Neural progenitor cell (in vitro differentiated cells): ENCODE measurements around the gene RTKN2. TPM values are rescaled to one million over a fixed set of nuclear protein-coding genes. Genes with fewer than 3 reads are reported as not detected.

Source experiments
- DNase-seq: peaks from one replicate; pipeline ENCODE4 v3.0.0-alpha.2; 2016; ENCODE audit warnings: low spot score
- H2AFZ ChIP-seq: fragments of 200-600 bp; sonication (generic); replicated peaks from 2 replicates; pipeline ENCODE4 v1.6.1; 2016; ENCODE audit warnings: antibody characterized with exemption
- H3F3A ChIP-seq: fragments of 200-600 bp; sonication (generic); 2 replicates; pipeline ENCODE4 v1.6.1; 2016; ENCODE audit warnings: antibody characterized with exemption, low read depth
- H3K27ac ChIP-seq: fragments of 200-600 bp; sonication (generic); 2 replicates; pipeline ENCODE4 v1.5.1; 2016; ENCODE audit warnings: mild to moderate bottlenecking
- H3K27me3 ChIP-seq: fragments of 200-600 bp; sonication (generic); 2 replicates; pipeline ENCODE4 v1.6.1; 2016; ENCODE audit warnings: mild to moderate bottlenecking, moderate library complexity
- H3K36me3 ChIP-seq: fragments of 200-600 bp; sonication (generic); 2 replicates; pipeline ENCODE4 v1.5.1; 2016
- H3K4me1 ChIP-seq: fragments of 200-600 bp; sonication (generic); 2 replicates; pipeline ENCODE4 v1.6.1; 2016; ENCODE audit warnings: mixed run types
- H3K4me2 ChIP-seq: fragments of 200-600 bp; sonication (generic); 2 replicates; pipeline ENCODE4 v1.6.1; 2016
- H3K4me3 ChIP-seq: fragments of 200-600 bp; sonication (generic); 2 replicates; pipeline ENCODE4 v1.5.1; 2016
- H3K79me2 ChIP-seq: fragments of 200-600 bp; sonication (generic); 2 replicates; pipeline ENCODE4 v1.6.1; 2016; ENCODE audit warnings: low read depth
- H3K9ac ChIP-seq: fragments of 200-600 bp; sonication (generic); 2 replicates; pipeline ENCODE4 v1.6.1; 2016
- H3K9me3 ChIP-seq: fragments of 200-600 bp; sonication (generic); 2 replicates; pipeline ENCODE4 v1.5.1; 2016; ENCODE audit warnings: low read depth
- H4K20me1 ChIP-seq: fragments of 200-600 bp; sonication (generic); 2 replicates; pipeline ENCODE4 v1.6.1; 2016; ENCODE audit warnings: low read depth
- H3K27ac Mint-ChIP-seq: 3 replicates; pipeline ENCODE4 v1.8.0; 2021; ENCODE audit warnings: mixed read lengths
- H3K27me3 Mint-ChIP-seq: 2 replicates; pipeline ENCODE4 v1.8.0; 2022; ENCODE audit warnings: low read depth, mild to moderate bottlenecking, inconsistent platforms, moderate library complexity, mixed read lengths; ENCODE audit not compliant: insufficient read depth
- H3K36me3 Mint-ChIP-seq: 3 replicates; pipeline ENCODE4 v1.8.0; 2021; ENCODE audit warnings: mixed read lengths
- H3K4me1 Mint-ChIP-seq: 3 replicates; pipeline ENCODE4 v1.8.0; 2021; ENCODE audit warnings: mixed read lengths
- H3K4me3 Mint-ChIP-seq: 3 replicates; pipeline ENCODE4 v1.8.0; 2021; ENCODE audit warnings: mild to moderate bottlenecking, moderate library complexity, mixed read lengths
- H3K9me3 Mint-ChIP-seq: 3 replicates; pipeline ENCODE4 v1.8.0; 2020; ENCODE audit warnings: mixed read lengths
- CTCF ChIP-seq: fragments of 200-600 bp; sonication (generic); IDR thresholded peaks from 2 replicates; pipeline ENCODE4 v1.5.1; 2017; ENCODE audit warnings: antibody characterized with exemption, mild to moderate bottlenecking
- EZH2 ChIP-seq: fragments of 200-600 bp; sonication (generic); IDR thresholded peaks from 2 replicates; pipeline ENCODE4 v1.6.1; 2017; ENCODE audit warnings: antibody characterized with exemption, mild to moderate bottlenecking, moderate library complexity
- EZH2phosphoT487 ChIP-seq: fragments of 200-600 bp; sonication (generic); IDR thresholded peaks from 2 replicates; pipeline ENCODE4 v1.6.1; 2017; ENCODE audit warnings: antibody characterized with exemption
- total RNA-seq: library from RNA; depleted of rRNA; stranded (reverse); fragments of >200 nt; gene quantifications from 2 replicates; pipeline ENCODE4 v1.2.3, GENCODE V29; 2015; ENCODE audit warnings: low replicate concordance

The RTKN2 gene
- total RNA-seq, 1 donor from 2014 or later = 65.9 TPM

- no peak for TF ChIP-seq EZH2phosphoT487
- no peaks in the 10 kb centered on the region for H3K36me3 Mint-ChIP-seq
- Histone ChIP-seq H3K4me3 (no peak overlapping the region), H4K20me1 (no peaks in the 10 kb centered on the region), H3F3A (no peaks in the 10 kb centered on the region), H3K27ac (no peak overlapping the region), H3K9ac (no peak overlapping the region), H3K4me1 (no peaks in the 10 kb centered on the region), H3K79me2 (no peaks in the 10 kb centered on the region), H2AFZ (no peak overlapping the region), H3K36me3 (peaks cover 2% of the 10 kb centered on the region), H3K27me3 (no peaks in the 10 kb centered on the region), H3K4me2 (no peak overlapping the region), H3K9me3 (no peaks in the 10 kb centered on the region)
- H3K27ac Mint-ChIP-seq = no peak overlapping the region
- H3K9me3 Mint-ChIP-seq = no peaks in the 10 kb centered on the region
- no peak overlapping the region for H3K4me3 Mint-ChIP-seq
- no peak for DNase-seq
- H3K27me3 Mint-ChIP-seq = no peaks in the 10 kb centered on the region
- no peaks in the 10 kb centered on the region for H3K4me1 Mint-ChIP-seq
These were observed 38.1 kb downstream of the RTKN2 start for GRCh38 chr10:62230344-62231121.

GRCh38 chr10:62225362-62225761 lies 43.3 kb downstream of the RTKN2 start:
- Mint-ChIP-seq H3K4me1 (no peaks in the 10 kb centered on the region), H3K27ac (no peak overlapping the region), H3K9me3 (no peaks in the 10 kb centered on the region), H3K4me3 (no peak overlapping the region), H3K36me3 (peaks cover 4% of the 10 kb centered on the region), H3K27me3 (no peaks in the 10 kb centered on the region)
- no peaks in the 10 kb centered on the region for H3K27me3 ChIP-seq
- no peak overlapping the region for H3K27ac ChIP-seq
- H3K9me3 ChIP-seq = no peaks in the 10 kb centered on the region
- no peaks in the 10 kb centered on the region for H3K4me1 ChIP-seq
- TF ChIP-seq EZH2 = no peak
- no peak for TF ChIP-seq EZH2phosphoT487
- no peak for TF ChIP-seq CTCF
- no peak overlapping the region for H3K9ac ChIP-seq
- no peaks in the 10 kb centered on the region for H4K20me1 ChIP-seq
- no peak for DNase-seq
- H3K79me2 ChIP-seq = no peaks in the 10 kb centered on the region
- H3F3A ChIP-seq = no peaks in the 10 kb centered on the region
- no peak overlapping the region for H3K4me2 ChIP-seq
- no peak overlapping the region for H3K4me3 ChIP-seq
- peaks cover 2% of the 10 kb centered on the region for H3K36me3 ChIP-seq
- H2AFZ ChIP-seq = no peak overlapping the region

GRCh38 chr10:62224606-62225005 lies 44.0 kb downstream of the RTKN2 start:
- H3K79me2 ChIP-seq = no peaks in the 10 kb centered on the region
- no peak overlapping the region for H3K27ac ChIP-seq
- no peak overlapping the region for H2AFZ ChIP-seq
- H3K9ac ChIP-seq = no peak overlapping the region
- Mint-ChIP-seq H3K4me1 (no peaks in the 10 kb centered on the region), H3K4me3 (no peak overlapping the region), H3K36me3 (peaks cover 4% of the 10 kb centered on the region), H3K27me3 (no peaks in the 10 kb centered on the region), H3K9me3 (no peaks in the 10 kb centered on the region), H3K27ac (no peak overlapping the region)
- no peaks in the 10 kb centered on the region for H3K36me3 ChIP-seq
- H3K4me2 ChIP-seq = no peak overlapping the region
- no peaks in the 10 kb centered on the region for H3K9me3 ChIP-seq
- H3K27me3 ChIP-seq = no peaks in the 10 kb centered on the region
- no peaks in the 10 kb centered on the region for H3F3A ChIP-seq
- TF ChIP-seq CTCF = no peak
- TF ChIP-seq EZH2phosphoT487 = no peak
- no peak for TF ChIP-seq EZH2
- H4K20me1 ChIP-seq = no peaks in the 10 kb centered on the region
- no peak overlapping the region for H3K4me3 ChIP-seq
- no peak for DNase-seq
- no peaks in the 10 kb centered on the region for H3K4me1 ChIP-seq

- H3K27ac ChIP-seq = no peak overlapping the region
- H3K4me3 ChIP-seq = no peak overlapping the region
- no peak for TF ChIP-seq EZH2phosphoT487
- no peak for TF ChIP-seq EZH2
- no peak for TF ChIP-seq CTCF
- peaks cover 8% of the 10 kb centered on the region for H3K36me3 Mint-ChIP-seq
- no peak for DNase-seq
- H3K4me2 ChIP-seq = no peak overlapping the region
- no peak overlapping the region for H3K4me3 Mint-ChIP-seq
- H2AFZ ChIP-seq = no peak overlapping the region
- H3K9me3 ChIP-seq = no peaks in the 10 kb centered on the region
- no peaks in the 10 kb centered on the region for H3K27me3 Mint-ChIP-seq
- no peaks in the 10 kb centered on the region for H4K20me1 ChIP-seq
- no peak overlapping the region for H3K9ac ChIP-seq
- H3K4me1 Mint-ChIP-seq = no peaks in the 10 kb centered on the region
- H3K4me1 ChIP-seq = no peaks in the 10 kb centered on the region
- H3K27ac Mint-ChIP-seq = no peak overlapping the region
- H3K79me2 ChIP-seq = no peaks in the 10 kb centered on the region
- H3K9me3 Mint-ChIP-seq = no peaks in the 10 kb centered on the region
- H3K27me3 ChIP-seq = no peaks in the 10 kb centered on the region
- no peaks in the 10 kb centered on the region for H3K36me3 ChIP-seq
- H3F3A ChIP-seq = no peaks in the 10 kb centered on the region
These were observed 51.0 kb downstream of the RTKN2 start for GRCh38 chr10:62217683-62218082.
